Occipital lobe (tissue), 2 donors: ENCODE measurements around the gene TDRD1. TPM values are rescaled to one million over a fixed set of nuclear protein-coding genes. Genes with fewer than 3 reads are reported as not detected.

Experiments
- DNase-seq: peaks from one replicate; lab custom pipeline; 2025; lab: John Stamatoyannopoulos, UW
- total RNA-seq: library from RNA; depleted of rRNA; stranded (reverse); fragments of >200 nt; gene quantifications from one replicate; pipeline ENCODE4 v1.2.3, GENCODE V29; 2014

The TDRD1 gene
- total RNA-seq, 1 donor from 2014 or later: under 0.01 TPM

DNA sequence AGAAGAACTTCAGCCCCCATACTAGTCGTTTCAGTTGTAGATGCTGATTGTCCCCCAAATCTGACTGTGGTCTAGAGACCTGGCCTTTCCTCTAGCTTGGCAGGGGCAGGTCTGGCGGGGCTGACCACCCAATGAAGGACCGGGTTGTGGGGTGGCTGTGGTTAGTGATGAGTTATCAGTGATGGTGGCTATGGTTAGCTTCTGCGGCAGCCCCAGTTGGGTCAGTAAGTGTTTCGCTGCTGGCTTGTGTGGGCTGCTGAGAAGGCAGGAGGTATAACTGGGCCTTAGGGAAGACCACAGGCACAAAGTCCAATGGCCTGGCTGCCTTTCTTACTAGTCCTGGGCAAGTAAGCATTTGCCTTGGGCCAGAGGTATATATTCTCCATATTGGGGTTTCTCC lies 81.2 kb downstream of the TDRD1 start:
- DNase-seq: no peak

GRCh38 chr10:114261076-114261475 lies 81.9 kb downstream of the TDRD1 start:
- DNase-seq: no peak

- DNase-seq: no peak
These were observed 83.3 kb downstream of the TDRD1 start for GRCh38 chr10:114262496-114262895.

GRCh38 chr10:114265392-114266053 lies 86.4 kb downstream of the TDRD1 start:
- DNase-seq: no peak

- DNase-seq: no peak
These were observed 87.4 kb downstream of the TDRD1 start for GRCh38 chr10:114266521-114266920.

DNA sequence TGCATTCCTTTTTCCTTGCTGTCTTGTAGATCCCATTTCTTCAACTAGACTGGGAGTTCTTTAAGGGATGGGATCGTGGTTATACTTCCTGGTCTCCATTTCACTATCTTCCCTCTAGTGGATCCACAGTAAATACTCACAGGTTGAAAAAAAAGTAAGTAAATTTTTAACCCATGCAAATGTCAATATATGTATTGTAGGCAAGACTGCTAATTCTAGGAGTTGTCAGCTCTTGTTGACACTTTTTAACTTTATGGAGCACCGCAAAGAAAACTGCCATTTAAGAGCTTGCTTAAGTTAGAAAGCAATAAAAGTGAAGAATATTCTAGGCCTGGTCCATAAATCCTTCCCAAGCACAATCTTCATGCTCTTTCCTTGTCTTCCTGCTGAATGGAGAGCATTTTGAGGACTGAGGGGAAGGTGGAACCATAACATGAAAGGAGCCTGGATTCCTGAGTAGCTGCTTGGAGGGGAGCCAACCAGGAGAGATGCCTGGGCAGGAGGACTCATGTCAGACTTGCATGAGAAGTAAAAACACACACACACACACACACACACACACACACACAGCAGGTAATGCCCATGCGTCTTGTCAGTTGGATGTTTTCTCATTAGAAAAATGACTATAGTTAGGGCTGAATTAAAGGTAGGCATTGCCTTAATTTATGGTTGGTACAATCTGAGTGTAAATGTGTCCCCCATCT lies 92.1 kb downstream of the TDRD1 start:
- DNase-seq: no peak

- DNase-seq: no peak
These were observed 92.6 kb downstream of the TDRD1 start for GRCh38 chr10:114271779-114272167.

GRCh38 chr10:114272696-114273095 lies 93.5 kb downstream of the TDRD1 start:
- no peak for DNase-seq

GRCh38 chr10:114273910-114274309 lies 94.8 kb downstream of the TDRD1 start:
- no peak for DNase-seq

GRCh38 chr10:114274616-114275453 lies 95.7 kb downstream of the TDRD1 start:
- no peak for DNase-seq

DNA sequence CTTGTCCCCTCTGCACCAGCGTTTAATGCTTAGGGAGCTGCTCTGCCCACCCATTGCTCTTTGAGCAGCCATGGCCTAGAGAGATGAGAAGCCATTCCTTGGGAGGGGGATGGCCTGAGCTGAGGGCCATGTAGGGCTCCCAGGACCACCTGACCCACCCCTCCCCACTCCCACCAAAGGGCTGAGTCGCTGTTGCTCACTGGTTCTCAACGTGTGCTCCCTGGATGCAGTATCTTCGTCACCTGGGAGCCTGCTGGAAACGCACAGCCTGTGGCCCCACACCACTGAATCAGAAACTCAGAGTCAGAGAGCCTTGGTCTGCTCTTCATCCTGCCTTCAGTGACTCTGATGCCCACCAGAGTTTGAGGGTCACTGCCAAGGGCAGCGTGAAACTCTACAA lies 96.9 kb downstream of the TDRD1 start:
- no peak for DNase-seq

- DNase-seq: no peak
These were observed 97.5 kb downstream of the TDRD1 start for GRCh38 chr10:114276671-114277070.

- DNase-seq: no peak
These were observed 99.2 kb downstream of the TDRD1 start for GRCh38 chr10:114278140-114278883.

DNA sequence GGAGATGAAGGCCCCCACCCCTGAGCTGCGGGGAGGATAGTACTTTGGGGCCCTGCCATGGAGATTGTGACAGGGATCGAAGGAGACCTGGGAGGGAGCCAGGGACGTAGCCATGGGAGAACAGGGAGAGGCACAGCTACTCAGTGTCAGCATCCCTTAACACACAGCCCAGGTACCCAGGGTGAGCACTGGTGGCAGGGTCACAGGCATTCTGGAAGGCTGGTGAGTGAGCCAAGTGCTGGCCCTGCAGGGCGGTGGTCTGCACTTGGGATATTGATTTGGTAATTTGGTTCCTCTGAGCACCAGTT lies 99.7 kb downstream of the TDRD1 start:
- DNase-seq: no peak

DNA sequence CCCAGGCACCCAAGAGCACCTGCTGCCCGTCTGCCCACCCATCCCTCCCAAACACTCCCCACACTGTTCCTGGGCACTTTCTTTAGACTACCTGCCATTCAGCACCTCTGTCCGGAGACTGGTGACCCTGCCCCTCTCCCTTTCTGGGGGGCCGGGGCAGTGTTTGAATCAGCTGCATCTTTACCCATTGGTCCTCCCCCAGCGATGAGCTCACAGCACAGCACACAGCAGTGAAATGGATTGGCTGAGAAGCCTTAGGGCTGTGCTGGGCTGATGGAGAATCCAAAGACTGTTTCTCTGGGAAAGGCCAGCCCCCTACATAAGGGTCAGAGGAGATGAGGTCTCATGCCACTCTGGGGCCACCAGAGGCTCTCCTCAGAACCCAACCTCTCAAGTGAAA lies 100.1 kb downstream of the TDRD1 start:
- no peak for DNase-seq

DNA sequence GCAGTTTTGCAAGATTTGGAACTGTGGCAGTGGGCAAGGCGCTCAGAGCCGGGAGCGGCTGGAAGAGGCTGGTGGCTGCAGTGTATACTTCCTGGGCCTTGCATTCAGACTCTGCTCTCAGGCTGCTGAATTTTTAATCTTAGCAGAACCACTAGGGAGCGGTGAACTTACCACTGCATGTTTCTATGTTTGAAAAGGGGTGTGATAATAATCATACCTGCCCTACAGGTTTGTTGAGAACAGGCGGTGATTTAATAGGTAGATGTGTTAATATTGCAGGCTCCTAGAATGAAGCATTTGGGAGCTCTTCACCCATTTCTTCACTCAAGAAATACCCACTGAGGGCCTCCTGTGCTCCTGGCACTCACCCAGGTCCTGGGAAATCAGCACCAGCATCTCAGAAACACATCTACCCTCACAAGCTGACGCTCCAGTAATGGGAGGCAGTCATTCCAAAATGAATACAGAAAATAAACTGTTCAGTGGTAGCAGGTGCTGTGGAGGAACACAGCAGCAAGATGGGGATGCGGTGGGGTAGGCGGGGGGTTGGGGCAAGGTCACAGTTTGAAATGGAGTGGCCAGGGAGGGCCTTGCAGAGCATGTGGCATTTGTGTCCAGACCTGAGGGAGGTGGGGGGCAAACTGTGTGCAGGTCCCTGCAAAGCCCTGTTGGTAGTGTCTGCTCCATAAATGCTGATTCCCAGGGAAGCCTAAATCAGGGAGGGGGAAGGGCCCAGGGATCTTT lies 100.9 kb downstream of the TDRD1 start:
- DNase-seq: no peak

GRCh38 chr10:114281006-114281405 lies 101.9 kb downstream of the TDRD1 start:
- no peak for DNase-seq

GRCh38 chr10:114281461-114281860 lies 102.3 kb downstream of the TDRD1 start:
- no peak for DNase-seq
